GM19455 (cell line): ENCODE results near the gene TM6SF1.
A peak's percentile ranks its signal among the peaks of the same experiment; 100 is the strongest.

Experiments used
- ATAC-seq: cut with Tn5 transposase; IDR thresholded peaks from one replicate; pipeline ENCODE4 v1.9.1; 2021; ENCODE audit not compliant: unreplicated experiment

TM6SF1 gene

GRCh38 chr15:83087576-83087975, 19.9 kb upstream of the TM6SF1 start:
- ATAC-seq, result no peak

- ATAC-seq, result no peak
Observed at GRCh38 chr15:83088876-83089275, 18.6 kb upstream of the TM6SF1 start.

DNA sequence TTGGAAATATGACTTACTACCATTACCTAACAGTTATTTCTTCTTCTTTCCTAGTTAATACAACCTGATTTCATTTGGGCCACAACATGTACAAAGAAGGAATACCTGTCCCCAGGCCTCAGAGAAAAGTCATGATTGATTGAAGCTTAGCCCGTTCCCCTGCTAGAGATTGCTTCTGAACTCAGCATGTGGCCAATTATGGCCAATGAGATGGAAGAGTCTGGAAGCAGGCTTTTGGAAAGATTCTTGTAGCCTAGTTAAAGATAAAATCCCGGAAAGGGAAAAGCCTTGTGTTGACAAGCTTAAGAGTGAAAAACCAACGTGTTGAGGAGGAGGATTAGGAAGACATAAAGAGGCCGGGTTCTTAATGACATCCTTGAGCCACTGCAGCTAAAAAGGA, 17.0 kb upstream of the TM6SF1 start:
- ATAC-seq, result no peak

- peak; percentile 35 for ATAC-seq
Observed at GRCh38 chr15:83091965-83092308, 15.5 kb upstream of the TM6SF1 start.

DNA sequence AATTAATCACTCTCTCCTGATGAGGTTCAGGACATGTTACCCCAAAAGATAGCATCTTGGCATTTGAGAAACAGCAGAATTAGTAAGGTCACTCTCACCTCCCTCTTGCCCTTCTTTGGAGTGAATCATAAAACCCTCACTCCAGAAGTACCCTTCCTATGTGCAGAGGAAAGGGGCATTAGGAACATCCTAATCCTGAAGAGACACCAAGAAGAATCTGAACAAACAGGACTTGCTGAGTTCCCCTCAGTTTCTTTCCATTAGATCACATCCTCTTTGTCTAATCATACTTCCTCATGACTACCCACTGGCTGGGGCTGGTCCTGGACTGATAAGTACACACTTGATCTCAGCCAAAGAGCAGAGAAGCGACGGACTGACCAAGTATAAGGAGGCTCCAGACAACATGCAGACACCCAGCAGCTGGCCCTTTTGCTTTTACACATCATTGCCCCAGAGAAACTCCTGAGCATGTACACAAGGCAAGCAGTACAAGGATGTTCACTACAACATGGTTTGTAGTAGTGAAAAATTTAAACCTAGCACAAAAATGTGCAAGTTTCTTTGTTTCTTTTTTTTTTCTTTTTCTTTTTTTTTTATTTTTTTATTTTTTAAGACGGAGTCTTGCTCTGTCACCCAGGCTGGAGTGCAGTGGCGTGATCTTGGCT, 15.0 kb upstream of the TM6SF1 start:
- peak; percentile 83 for ATAC-seq

- ATAC-seq, result no peak
Observed at GRCh38 chr15:83094583-83094982, 12.9 kb upstream of the TM6SF1 start.

- no peak for ATAC-seq
Observed at GRCh38 chr15:83098079-83098478, 9.4 kb upstream of the TM6SF1 start.

DNA sequence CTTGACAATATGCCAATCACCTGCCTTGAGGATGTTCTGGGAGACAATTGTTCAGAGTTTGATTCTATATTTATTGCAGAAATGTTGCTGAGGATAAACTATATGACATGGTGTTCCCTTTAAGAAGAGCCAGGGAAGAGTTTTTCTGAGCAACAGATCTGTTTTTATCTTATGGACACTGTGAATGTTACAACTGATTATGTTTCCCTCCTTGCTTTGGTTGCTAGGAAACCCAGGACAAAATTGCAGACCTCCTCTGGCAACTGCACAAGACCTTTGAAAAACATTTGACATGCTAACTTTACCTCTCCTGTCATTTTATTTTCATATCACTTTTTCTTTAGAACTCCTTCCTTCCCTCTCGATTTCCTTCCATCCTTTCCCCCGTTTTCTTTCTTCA, 8.2 kb upstream of the TM6SF1 start:
- no peak for ATAC-seq

DNA sequence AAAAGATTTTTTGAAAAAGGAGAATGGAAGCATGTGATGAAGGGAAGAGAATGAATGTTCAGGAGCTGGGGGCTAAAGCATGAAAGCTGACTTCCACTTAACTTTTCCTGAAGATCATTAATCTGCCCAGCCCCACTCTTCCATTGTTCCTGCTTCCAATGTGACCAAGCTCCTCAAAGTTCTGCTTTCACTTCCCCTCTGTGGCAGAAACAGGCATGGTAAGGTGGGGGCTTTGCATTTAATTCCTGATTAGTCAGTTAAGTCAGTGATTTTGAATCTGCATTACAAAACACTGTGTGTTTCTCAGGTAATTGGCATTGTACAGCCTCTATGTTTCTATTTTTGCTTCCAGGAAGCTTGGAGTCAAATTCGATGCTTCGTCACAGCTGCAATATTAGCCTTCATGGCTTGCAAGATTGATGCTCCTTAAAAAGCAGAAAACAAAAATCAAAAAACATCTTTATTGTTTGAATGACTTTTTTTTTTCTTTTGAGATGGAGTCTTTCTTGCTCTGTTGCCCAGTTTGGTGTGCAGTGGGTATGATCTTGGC, 7.3 kb upstream of the TM6SF1 start:
- ATAC-seq, result no peak

GRCh38 chr15:83102346-83102745, 5.1 kb upstream of the TM6SF1 start:
- ATAC-seq, result no peak

- ATAC-seq, result no peak
Observed at GRCh38 chr15:83104141-83104540, 3.3 kb upstream of the TM6SF1 start.

DNA sequence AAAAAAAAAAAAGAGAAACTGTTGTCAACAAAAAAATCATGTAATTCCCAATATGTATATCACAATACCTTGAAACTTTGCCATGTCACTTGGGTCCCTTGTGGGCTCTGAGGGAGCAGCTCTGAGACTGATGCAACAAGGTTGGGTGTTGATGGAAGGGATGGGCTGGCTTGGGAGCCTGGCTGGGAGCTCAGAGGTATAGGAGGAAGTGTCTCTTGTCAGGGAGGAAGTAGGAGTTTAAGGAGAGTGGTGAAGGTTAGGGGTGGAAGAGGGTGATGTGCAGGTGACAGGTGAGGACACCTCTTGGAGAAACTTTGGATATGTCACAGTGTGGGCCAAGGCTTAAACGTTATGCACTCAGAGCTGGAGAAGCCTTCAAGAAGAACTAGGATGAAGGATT, 2.0 kb upstream of the TM6SF1 start:
- no peak for ATAC-seq

DNA sequence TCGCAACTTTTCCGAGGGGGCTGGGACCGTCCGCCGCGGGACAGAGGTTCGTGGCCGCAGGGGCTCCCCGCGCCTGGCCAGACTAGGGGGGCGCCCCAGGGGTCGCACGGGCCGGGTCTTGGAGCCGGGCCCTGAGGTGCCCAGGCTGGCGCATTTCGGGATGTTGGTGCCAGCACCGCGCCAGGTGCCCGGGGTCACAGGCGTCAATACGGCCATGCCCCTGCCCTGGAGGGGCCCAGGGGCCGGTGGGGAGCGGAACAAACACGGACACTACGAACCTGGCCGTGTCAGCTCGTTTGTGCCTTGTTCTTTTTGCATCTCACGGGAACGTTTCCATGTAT, 366 bp downstream of the TM6SF1 start:
- ATAC-seq, result no peak

- peak; percentile 65 for ATAC-seq
Observed at GRCh38 chr15:83108266-83109219, 1.1 kb downstream of the TM6SF1 start.

- no peak for ATAC-seq
Observed at GRCh38 chr15:83109532-83109931, 2.1 kb downstream of the TM6SF1 start.

DNA sequence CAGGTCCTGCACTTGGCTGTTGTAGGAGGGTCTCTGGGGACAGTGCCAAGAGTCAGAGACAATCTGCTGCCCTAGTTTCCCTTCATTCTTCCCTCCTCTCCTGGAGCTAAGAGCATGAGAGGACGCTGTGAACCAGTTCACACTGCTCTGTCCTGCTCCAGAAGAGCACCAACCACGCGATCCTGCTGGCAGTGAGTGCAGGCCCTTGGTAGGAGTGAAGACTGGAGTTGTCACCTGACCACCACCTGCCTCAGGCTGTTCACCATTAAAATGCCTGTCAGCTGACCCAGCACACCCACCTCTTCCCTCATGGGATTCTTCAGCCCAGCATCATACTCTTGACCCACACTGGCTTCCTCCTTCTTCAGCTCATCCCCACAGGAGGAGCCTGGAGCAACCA, 2.9 kb downstream of the TM6SF1 start:
- no peak for ATAC-seq

GRCh38 chr15:83111149-83111548, 3.7 kb downstream of the TM6SF1 start:
- no peak for ATAC-seq

DNA sequence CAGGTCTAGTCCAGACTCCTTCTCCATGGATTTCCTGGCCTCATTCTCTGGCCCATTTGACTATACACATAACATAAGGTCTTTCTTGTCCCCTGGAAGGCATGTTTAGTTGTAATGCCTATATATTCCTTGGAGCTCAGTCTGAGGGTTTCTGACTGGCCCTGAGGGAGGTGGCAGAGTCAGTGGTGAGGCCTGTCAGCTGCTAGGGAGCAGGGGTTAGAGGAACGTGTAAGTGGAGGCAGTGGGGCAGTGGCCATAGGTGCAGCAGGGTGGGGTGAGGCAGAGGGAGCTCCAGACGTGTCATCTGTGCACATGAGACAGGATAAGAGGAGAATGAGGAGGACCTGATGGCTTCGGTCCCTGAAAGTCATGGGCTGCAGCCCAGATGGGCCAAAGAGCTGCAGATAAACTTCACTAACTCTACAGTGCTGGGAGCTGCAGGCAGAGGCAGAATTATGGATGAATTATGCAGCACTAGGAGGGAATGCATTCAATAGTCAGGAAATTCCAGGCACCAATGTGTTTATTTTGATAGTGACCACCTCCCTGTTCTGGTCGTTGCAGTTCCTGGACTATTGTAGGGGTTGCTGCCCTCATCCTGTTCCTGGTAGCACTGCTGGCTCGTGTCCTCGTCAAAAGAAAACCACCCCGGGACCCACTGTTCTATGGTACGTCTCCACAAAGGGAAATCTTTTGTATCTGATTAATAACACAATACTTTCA, 4.9 kb downstream of the TM6SF1 start:
- no peak for ATAC-seq

DNA sequence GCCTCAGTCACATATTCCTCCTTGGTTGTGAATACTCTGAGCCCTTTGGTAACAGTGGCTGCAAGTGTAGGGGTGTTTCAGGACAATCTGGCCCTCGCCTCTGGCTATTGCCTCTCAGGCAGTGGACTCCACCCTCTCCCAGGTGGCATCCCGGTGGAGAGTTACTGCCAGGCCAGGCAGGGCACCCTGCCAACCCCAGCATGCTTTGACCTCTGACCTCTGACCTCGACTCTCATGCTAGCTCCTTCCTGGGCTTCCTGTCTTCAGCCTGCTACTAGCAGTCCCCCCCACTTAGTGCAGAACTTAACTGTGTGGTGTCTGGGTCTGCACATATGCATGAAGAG, 5.5 kb downstream of the TM6SF1 start:
- ATAC-seq, result no peak

GRCh38 chr15:83113881-83114674, 6.6 kb downstream of the TM6SF1 start:
- ATAC-seq, result no peak

- ATAC-seq, result no peak
Observed at GRCh38 chr15:83114856-83115255, 7.4 kb downstream of the TM6SF1 start.
